GM19238 (cell line): Measurements from ENCODE around the gene ZNF407.

Experiments
- DNase-seq: peaks from one replicate; pipeline ENCODE4 v3.0.0; 2011; ENCODE audit warnings: low spot score; ENCODE audit not compliant: insufficient read length

Gene ZNF407

DNA sequence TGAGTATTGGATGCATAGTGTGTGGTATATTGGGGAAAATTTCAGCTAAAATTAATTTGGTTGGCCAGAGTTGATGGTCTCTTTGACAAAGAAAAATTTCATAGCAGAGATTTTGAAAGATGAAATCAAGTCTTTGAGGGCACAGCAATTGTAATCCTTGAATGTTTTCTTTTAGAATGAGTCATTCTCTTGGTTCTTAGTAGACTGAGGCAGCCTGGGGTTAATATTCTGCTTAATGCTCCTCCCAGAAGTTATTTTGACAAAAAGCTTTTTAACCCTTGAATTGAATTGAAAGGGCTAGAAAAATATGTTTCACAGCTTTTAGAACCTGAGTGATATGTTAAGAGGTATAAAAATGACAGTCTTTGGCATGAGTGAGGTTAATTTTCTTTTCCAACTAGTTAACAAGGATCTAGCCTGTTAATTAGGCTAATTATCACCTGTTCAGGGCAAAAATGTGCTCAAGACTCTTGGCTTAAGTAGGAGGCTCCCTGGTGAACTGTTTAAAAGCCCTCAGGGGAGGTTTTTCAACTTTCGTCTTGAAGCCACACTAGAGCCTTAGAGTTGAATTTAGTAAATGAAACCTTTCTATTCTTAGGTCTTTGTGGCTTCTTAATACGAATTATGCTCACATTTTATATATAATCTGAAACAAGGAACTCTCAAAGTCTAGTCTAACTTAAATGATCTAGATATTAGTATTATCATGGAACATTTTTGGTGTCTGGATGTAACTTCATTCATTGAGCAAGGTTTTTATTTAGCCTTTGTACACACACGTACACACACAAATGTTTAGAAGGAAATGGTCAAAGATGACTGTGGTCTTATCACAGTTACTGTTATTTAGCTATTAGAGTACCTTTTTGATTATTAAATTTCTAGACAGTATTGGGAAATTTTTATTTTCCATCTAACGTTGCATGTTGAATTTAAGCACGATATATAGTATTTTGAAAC is 272.5 kb downstream of the ZNF407 start:
- no peak for DNase-seq

DNA sequence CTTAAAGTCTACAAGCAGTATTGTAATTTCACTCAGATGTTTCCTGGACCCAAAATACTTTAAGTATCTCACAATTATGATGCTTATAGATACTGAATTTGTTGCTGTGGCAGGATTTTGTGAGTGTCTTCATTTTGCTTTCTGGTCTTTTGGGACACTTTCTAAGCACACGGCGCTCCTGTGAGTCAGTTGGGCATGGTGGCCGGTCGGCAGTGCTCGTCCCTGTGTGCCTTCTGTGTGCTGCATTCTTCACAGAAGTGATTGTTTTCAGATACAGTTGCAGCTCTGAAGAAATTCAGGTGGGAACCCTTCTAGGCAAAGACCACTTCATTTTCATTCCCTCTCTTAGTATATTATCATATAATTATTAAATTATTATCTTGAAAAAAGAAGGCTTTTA is 273.3 kb downstream of the ZNF407 start:
- DNase-seq = no peak

DNA sequence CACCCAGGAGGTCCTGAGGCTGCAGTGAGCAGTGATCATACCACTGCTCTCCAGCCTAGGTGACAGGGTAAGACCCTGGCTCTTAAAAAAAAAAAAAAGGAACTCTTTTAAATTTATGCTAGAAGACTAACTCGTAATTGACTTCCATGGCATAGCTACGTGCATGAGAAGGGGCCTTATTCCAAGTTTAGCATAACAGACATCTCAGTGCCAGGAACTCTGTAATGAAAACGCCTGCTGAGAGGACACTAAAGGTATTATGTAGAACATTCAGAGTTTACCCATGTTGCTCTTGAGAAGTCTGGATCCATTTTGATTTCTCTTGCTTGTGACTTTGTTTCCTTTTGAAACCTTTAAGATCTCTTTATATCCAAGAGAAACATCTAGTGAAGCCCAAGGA is 276.0 kb downstream of the ZNF407 start:
- no peak for DNase-seq

DNA sequence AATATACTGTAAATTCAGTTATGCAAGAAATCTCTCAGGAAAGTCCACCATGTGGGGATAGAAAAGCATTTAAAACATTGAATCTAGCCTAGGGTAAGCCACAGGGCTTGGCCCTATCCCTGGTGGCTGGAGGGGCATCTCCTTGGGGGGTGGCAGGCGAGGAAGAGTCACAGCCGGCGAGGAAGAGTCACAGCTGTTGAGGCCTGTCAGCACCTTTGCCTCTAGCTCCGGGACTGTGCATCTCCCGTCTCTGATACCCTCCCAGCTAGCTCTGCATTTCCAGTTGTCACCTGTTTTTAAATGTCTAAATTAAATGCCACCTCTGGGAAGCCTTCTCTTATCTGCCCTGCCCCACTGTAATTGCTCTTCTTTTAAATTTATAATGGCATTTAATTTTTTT is 276.7 kb downstream of the ZNF407 start:
- DNase-seq = no peak

DNA sequence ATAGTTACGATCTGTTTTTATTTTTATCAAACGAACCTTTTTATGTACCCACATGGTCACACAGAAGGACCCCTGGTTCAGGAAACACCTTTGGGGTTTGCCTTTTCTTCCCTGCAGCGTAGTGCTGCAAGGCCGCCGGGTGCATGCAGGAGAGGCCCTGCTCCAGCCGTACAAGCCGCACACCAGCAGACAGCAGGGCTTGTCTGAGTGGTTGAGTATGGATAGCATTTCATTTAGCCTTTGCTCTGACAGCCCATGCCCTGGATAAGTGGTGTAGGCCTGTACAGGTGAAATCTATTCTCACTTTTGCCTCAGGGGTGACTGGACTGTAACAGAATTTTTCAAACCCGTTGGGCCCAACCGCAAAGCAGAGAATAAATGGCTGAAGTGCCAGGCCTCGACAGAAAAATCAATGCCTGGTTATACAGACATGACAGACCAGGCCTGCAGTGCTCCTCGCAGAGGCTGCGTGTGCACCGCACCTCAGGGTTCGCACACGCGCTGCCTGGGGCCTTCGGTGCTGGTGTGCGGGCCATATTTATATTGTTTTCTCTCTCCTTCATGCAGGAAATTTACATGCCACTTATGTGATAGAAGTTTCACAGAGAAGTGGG is 279.1 kb downstream of the ZNF407 start:
- DNase-seq = no peak

DNA sequence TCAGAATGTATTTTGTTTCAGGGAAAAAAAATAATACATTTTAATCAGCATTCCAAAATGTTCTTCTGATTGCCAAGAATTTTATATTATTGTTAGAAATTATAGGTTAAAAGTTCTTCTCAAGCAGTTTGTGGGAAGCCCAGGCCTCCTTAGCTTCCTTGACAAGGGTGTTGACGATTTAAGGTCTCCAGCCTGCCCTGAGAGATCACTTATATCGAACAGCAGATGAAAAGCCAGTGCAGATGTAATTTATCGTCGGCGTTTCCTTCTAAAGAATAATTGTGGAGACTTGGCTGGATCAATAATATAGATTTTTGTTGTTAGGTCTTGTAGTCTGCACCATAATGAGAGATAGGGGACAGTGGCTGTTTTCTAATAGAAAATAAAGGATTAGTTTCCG is 280.6 kb downstream of the ZNF407 start:
- DNase-seq = no peak

DNA sequence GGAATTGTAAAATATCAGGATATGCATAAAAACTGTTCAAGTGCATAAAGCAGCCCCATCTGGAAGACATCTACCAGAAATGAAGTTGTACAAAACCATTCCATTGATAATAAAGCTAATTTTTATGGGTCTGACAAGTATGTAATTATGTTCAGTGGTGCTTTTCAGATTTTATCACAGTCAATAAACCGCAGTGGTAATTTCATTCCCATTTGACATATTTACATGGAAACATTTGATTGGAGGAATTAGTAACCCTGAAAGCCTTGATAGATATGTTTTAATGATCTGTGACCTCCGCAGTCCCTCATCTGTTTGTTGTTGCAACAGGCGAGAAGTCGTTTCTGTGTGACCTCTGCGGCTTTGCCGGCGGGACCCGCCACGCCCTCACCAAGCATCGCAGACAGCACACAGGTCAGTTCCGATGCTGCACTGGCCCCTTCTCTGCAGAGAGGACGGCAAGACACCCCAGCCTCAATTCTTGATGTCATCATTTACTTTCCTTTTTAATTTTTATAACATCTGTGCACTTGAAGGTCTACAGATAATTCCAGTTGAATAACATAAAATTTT is 283.1 kb downstream of the ZNF407 start:
- DNase-seq = no peak

DNA sequence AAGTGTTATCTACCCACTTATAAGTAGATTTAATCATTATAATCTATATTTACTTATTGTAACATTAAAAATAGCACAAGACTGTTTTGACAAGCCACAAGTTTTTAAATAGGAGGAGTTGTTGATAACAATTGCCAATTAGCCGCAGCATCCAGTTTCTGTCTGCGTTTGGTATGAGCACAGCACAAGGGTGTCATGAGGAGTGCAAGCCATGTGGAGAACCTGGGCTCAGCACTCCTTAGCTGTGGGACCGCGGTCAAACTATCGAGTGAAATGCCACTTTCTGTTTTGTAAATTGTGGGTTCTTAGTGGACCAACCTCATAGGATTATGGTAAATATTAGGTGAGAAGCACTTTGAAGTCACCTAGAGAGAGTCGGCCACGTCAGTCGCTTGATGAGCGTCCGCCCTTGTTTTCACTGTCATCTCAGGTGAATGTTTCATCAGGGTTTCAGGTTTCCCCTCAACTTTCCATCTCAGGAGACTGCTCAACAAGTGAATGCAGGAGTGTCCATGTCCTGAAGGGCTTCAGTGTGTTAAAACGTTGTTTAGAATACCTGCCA is 294.5 kb downstream of the ZNF407 start:
- no peak for DNase-seq

DNA sequence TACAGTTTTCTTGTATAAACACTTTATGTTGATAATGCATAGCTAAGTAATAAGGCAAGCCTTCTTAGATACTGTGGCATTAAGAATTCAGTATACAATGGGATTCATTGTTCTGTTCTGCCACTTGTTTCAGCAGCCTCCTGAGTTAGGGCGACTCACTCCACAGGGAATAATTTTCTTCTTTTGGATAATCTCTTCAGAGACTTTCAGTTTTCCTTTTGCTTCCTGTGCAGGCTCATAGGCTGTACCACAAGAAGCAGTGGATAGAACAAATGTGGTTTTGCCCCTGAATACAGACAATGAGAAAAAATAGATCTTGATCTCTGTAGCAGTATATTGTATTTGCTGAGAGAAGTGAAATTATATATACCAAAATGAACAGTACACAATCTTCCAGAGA is 298.0 kb downstream of the ZNF407 start:
- no peak for DNase-seq

DNA sequence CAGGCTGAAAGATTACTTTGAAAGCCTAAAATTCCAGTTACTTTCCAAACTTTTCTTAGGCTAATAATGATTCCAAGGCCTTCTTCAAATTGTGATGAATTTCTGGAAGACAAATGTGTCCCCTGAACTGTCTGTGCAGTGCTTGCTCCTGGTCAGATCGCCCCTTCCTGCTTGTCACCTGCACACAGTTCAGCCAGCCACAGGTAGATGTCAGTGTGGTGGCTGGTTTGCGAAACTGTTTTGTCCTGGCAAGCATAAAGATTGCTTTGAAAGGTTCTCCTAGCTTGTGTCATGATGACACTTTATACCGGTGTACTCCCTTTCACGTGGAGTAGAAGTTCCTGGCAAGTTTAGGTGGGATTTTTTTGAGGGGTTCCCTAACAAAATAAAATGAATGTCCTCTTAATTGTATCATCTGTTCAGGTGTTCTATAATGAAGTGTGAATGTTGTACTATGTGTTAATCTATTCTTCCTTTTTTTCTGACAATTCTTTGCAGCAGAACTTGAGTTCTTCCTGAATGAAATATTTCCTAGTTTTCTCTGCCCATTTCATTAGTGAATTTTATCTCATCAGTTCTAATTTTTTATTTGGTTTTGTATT is 298.8 kb downstream of the ZNF407 start:
- peak; percentile 5 for DNase-seq

DNA sequence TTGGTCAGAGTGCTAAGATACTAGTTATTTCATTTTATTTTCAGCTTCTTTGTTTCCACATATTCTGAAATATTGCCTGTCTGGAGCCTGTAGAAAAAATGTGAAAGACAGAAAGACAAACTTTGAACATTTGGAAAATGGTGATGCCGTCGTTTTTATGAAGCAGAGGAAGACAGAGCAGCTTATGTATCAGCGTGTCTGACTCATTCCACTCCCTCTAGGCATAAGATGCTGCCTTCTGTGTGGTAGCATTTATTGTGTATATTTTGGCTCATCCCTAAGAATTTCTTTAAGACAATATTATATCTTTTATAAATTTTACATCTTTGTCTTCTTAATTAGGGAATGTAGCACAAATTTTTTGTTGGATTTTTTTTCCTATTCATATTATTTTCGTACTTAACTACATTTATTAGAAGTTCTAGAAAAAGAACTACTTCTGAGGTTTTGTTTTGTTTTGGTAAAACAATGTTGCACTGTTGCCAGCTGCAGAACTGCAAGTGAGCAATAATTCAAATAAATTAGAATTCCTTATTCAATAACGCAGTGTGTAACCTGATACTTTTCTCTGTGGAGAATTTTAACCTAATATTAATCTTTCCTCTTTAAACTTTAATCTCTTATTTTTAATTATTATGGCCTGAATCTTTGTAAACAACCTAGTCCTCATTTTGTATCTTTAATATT is 300.4 kb downstream of the ZNF407 start:
- no peak for DNase-seq

DNA sequence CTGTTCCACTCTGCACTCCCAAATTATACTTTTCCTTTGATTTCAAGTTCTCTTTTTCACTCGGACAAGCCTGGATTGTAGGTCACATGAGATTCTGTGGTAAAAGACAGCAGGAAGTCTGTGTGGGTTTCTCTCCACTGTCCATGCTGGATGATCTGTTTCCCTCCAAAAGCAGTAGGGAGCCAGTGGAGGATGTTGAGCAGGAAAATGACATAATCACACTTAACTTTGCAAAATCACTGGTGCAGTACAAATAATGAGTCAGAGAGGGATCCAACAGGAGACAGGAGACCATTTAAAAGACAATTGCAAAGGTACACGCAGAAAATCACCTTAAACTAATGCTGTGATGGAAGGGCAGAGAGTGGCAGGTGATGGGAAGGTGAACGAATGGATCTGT is 301.3 kb downstream of the ZNF407 start:
- no peak for DNase-seq

DNA sequence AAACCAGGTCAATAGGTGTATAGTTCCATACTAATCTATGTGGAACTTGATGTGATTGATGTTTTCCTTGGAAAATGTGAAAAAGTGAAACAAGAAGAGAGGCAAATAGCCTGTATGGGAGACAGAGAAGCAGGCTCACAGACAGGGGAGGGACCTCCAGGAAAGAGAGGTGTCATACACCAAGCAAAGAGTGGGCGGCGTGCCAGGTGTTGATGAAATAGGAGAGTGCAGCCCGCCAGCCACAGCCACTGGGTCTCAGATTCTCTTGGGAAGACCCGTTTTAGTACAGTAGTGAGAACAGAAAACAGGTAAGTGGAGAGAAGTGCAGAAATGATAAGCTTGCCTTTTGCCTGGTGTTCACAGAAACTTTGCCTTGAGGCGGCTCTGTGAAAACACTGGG is 301.9 kb downstream of the ZNF407 start:
- DNase-seq = no peak

DNA sequence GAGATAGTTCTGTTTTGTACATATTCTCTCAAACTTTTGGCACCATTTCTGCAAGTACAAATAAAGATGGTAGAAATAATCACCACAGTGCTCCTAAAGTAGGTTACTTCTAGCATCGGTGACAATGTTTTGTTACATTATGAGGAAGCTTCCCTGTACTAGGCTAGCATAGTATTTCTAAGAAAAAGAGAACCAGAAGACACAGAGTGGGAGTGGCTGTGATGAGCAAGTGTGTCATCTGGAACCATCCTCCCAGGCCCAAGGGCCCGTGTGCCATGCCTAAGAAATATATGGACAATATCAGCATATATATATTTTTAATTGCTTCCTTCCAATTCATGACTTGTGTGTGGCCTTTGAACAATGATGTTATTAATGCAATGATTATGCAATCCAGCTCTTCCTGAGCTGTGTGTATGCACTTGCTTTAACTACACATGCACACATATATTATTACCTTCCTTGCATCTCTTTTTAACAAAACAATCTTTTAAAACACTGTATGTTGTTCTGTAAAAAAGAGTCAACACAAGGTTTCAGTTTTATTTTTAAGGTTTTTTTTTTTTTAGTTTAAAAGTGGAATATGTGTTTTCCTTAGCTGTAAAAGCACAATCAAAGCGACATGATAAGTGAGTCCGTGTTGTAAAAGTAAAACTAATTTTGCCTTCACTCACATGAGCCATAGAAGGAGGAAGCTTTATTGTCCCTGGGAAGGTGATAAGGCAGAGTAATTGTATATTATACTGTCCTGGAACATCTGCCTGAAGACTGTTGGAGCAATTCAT is 303.9 kb downstream of the ZNF407 start:
- no peak for DNase-seq

DNA sequence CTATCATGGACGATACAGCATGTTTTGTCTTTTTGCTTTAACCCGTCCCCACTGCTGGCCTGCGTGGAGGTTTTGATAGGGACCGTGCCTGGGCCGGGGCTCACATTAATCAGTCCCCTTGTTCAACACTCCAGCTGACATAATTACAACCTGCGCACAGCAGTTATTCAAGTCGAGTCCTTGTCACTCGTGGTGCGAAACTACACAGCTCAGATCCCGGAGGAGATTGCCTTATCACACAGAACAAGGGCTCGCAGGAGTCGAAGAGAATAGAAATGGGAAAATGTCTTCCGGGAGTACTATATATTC is 304.4 kb downstream of the ZNF407 start:
- no peak for DNase-seq

DNA sequence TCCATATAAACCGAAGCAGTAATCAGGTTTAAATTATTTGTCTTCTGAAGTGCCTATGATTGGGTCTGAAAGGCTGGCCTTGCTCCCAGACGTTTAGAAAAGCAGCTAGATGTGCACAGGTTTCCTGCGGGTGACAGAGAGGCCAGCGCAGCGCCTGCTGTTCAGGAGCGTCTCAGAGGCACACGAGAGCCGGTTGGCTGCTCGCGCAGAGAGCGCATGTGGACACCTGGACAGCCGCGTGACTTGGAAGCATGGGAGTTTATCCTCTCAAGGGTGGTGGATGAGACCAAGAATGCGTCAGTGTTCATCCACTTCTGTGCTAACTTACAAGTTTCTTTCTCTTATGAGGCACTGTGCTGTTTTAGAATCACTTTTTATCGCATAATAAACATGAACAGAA is 307.6 kb downstream of the ZNF407 start:
- no peak for DNase-seq

DNA sequence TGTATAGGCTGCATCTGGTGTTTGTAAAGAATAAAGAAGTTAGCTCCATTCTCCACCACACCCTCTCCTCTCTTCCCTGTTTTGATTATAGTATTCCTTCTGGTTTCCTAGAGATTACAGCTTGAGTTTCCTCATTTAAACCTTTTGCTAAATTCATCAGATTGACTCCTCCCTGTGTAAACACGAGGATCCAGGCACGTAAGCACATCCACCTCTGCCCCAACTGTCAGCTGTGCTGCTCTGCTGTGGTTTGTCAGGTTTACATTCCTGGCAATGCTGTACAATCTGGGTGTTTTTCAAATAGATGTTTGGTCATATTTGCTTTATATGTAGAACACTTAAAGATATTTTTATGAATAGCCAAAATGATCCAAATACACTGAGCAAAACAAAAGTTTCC is 308.5 kb downstream of the ZNF407 start:
- DNase-seq = no peak

DNA sequence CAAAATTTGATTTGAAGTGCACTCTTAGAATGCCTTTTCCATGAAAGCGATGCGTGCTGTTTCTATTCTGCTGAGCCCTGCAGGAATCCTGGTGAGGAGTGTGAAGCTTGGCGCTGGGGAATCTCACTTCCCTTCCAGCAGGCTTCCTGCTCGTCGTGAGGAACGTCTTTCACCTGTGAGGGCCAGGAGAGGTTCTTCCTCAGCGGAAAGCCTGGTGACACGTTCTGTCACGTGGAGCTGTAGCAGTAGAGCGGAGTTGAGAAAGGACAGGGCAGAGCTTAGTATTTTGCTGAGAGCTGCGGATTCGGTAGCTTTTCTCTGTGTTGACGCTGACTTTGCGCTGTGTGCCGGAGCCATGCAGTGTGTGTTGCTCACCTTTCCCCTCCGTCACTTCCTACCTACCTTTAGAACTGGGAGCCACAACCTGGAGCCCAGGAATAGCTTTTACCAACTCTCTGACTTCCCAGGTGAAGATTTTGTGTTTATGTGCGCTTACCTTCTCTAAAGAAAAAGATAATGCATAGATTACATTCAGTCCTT is 316.5 kb downstream of the ZNF407 start:
- DNase-seq = no peak

DNA sequence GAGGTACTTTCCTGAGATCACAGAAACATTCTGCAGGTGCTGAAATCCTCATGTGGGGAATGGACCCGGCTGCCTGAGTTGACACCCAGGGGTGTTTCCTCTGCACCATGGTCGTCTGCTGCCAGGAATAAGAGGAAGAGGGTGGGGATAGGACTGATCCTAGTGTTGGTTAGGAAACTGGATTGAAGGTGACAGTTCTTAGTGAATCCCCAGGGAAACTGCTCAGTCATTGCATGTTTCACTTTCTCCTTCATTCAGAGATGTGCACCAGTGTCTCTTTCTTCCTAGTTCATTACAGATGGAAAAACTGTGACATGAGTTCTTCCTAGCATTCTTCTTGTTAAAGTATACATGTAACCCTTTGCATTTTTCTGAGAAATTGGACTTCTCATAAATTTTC is 317.0 kb downstream of the ZNF407 start:
- DNase-seq = no peak

DNA sequence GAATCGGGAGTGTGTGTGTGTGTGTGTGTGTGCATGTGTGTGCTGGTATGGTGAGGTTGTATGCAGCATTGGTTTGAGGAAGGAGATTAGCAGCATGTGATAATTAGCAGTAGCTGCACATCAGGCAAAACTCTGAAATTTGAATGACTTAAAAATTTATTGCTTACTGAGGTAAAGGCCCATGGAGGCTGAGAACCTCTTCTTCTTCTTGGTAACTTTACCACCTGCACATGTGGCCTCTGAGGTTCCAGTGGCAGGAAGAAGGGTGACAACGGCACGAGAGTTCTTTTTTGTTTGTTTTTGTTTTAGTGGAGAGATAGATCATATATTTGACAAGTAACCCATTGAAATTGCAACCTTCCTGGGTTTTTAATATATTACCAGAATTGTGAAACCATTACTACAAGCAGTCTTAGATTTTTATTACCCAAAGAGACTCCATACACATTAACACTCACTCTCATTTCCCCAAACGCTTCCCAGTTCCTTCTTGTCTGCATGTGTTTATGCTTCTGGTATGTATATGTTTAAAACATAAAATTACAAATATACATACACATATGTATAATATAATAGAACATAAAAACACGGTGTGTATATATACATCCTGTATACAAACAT is 319.2 kb downstream of the ZNF407 start:
- DNase-seq = no peak
